ENCODE results near the gene IQSEC1. TPM values are rescaled to one million over a fixed set of nuclear protein-coding genes. Genes with fewer than 3 reads are reported as not detected.

The IQSEC1 gene
- total RNA-seq, 4 donors from 2014 or later: 56.1 to 99.5 (median 78.2) TPM

DNA sequence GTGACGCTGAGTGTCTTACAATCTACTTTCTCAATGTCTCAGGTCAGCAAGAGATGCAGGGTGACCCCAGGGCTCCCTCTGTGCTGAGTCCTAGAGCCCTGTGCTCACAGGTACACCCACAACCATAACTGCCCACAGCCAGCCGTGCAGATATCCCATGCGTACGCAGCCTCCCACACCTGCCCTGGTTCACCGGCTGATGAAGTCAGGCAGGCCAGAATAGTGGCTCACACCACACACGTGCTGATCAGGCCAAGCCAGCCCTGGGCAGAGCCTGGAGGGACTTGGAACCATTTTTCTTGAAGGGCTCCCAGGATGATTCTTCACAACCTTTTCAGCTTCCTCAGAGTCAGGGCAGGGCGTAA lies 168.3 kb downstream of the IQSEC1 start:
- H3K4me3 ChIP-seq: no peak overlapping the region
- intact Hi-C loops (cut with DNase I): no loop called here
- 84% methylated on average over 5 of the region's 7 CpGs for WGBS
- H3K27ac ChIP-seq (replicated peaks in 1 of 4): no peak overlapping the region
- H3K27me3 ChIP-seq: no peaks in the 10 kb centered on the region
- peaks cover 0 to 5% (median 0%) of the 10 kb centered on the region in 4 donors for H3K4me1 ChIP-seq
- no peaks in the 10 kb centered on the region for H3K9me3 ChIP-seq
- TF ChIP-seq EP300 (IDR thresholded peaks at IDR 0.05): no peak
- TF ChIP-seq, protein P1, sequence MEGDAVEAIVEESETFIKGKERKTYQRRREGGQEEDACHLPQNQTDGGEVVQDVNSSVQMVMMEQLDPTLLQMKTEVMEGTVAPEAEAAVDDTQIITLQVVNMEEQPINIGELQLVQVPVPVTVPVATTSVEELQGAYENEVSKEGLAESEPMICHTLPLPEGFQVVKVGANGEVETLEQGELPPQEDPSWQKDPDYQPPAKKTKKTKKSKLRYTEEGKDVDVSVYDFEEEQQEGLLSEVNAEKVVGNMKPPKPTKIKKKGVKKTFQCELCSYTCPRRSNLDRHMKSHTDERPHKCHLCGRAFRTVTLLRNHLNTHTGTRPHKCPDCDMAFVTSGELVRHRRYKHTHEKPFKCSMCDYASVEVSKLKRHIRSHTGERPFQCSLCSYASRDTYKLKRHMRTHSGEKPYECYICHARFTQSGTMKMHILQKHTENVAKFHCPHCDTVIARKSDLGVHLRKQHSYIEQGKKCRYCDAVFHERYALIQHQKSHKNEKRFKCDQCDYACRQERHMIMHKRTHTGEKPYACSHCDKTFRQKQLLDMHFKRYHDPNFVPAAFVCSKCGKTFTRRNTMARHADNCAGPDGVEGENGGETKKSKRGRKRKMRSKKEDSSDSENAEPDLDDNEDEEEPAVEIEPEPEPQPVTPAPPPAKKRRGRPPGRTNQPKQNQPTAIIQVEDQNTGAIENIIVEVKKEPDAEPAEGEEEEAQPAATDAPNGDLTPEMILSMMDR (IDR thresholded peaks at IDR 0.05): no peak
- TF ChIP-seq POLR2AphosphoS5 (IDR thresholded peaks at IDR 0.05): no peak
- TF ChIP-seq POLR2A (IDR thresholded peaks at IDR 0.05; ENCODE audit: low read depth): no peak
- DNase-seq (ENCODE audit: extremely low spot score): no peak
- H3K36me3 ChIP-seq: peaks cover 42 to 97% (median 87%) of the 10 kb centered on the region in 4 donors

DNA sequence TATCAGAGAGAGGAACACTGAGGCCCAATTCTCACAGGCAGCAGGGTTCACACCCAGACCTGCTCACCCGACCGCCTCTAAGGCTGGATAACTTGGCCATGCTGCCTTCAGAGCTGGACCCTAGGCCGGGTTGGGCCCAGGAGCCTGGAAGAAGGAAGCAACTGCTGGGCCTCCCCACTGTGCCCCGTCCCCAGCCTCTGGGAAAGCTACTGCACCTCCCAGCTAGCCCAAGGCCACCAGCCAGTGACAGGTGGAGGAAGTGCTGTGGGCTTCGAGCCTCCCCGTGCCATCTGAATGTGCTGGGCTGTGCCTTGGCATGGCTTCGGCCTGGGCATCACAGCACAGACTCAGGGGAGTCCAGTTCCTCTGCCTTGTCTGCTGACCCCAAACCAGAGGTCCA lies 169.3 kb downstream of the IQSEC1 start:
- H3K27me3 ChIP-seq: no peaks in the 10 kb centered on the region

DNA sequence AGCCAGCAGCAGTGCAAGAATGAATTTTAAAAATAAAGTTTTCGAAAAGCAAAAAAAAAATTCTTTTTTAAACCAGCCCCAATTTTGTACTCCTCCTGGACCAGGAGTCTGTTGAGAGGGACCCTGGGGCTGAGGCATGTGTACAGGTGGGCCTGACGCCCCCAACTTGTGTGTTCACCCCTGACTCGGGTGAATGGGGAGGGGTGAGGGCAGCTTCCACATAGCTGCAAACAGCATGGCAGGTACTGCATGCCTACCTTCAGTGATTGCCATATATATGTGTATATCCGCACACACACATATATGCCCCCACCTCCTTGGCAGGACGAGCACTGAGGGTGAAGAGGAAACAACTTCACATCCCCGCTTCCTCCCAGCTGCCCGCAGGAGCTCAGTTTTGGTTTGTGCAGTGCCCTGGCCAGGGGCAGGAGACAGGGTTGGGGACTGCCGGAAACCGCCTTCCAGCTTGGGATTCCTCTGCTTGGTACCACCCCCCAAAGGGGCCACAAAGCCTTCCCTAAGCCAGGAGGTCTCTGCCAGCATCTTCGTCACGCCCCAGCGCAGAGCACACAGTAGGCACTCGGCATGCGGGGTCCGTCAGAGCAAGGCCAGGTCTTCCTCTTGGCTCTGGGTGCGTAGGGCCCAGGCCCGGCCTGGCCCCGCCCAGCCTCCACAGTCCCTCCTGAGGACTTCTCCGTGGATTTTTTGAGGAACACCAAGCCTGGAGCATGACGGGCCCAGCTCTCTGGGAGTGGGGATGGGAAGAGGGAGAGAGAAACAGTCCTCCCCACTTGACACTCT lies 170.0 kb downstream of the IQSEC1 start:
- intact Hi-C loops (cut with DNase I): no loop called here
- WGBS: 80% methylated on average over 16 of the region's 20 CpGs

More for the DNA sequence above, 169.3 kb downstream of the IQSEC1 start:
- intact Hi-C loops (cut with DNase I): no loop called here
- H3K4me1 ChIP-seq: peaks cover 0 to 5% (median 0%) of the 10 kb centered on the region in 4 donors
- no peak overlapping the region for H3K27ac ChIP-seq (replicated peaks in 1 of 4)
- peaks cover 37 to 97% (median 87%) of the 10 kb centered on the region in 4 donors for H3K36me3 ChIP-seq
- no peak for DNase-seq (ENCODE audit: extremely low spot score)
- H3K9me3 ChIP-seq: no peaks in the 10 kb centered on the region
- WGBS: no CpG with 5 or more reads among the region's 7 CpGs
- no peak overlapping the region for H3K4me3 ChIP-seq
- no peak for TF ChIP-seq POLR2A (IDR thresholded peaks at IDR 0.05; ENCODE audit: low read depth)
- TF ChIP-seq, protein P1 (IDR thresholded peaks at IDR 0.05): no peak
- no peak for TF ChIP-seq EP300 (IDR thresholded peaks at IDR 0.05)
- no peak for TF ChIP-seq POLR2AphosphoS5 (IDR thresholded peaks at IDR 0.05)

DNA sequence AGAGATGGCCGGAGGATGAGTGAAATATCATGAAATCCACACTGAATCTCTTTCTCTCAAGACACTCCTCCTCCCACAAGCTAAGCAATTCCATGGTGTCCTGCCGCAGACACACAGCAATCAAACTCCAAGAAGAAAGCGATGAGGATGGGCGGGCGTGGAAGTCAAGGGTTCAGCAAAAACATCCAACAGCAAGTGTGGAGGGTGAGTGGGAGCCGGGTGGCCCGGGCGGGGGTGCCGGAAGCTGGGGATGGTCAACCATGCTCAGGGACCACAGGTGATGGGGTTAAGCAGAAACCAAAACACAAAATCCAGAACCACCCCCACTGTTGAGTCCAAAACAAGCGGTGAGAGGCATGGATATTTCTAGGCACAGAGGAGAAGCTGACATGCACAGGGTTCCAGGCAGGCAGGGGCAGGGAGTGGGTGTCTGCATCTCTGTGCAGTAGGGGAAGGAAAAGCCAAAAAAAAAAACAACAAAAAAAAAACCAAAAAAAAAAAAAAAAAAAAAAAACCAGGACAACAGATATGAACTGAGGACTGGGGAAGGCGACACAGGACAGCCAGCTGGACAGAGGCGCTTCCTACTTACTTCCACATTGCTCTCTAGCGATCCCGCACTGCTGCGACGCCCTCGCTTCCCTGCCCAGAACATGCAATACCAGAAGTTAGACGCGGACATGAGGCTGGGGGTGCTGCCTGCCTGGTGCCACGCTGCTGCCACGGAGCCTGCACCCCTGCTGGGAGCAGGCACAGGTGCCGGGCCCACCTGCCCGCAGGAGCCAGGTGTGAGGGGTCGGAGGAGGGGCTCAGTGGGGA lies 170.8 kb downstream of the IQSEC1 start:
- intact Hi-C loops (cut with DNase I): no loop called here
- TF ChIP-seq EP300 (IDR thresholded peaks at IDR 0.05): no peak
- TF ChIP-seq POLR2AphosphoS5 (IDR thresholded peaks at IDR 0.05): no peak
- no peak for TF ChIP-seq POLR2A (IDR thresholded peaks at IDR 0.05; ENCODE audit: low read depth)
- TF ChIP-seq, protein P1 (IDR thresholded peaks at IDR 0.05): no peak
- H3K27ac ChIP-seq (replicated peaks in 1 of 4): no peak overlapping the region

More for the DNA sequence above, 170.0 kb downstream of the IQSEC1 start:
- Histone ChIP-seq H3K4me3 (no peak overlapping the region), H3K27ac (replicated peaks in 1 of 4) (no peak overlapping the region), H3K9me3 (no peaks in the 10 kb centered on the region), H3K4me1 (peaks cover 0 to 5% (median 0%) of the 10 kb centered on the region in 4 donors), H3K36me3 (peaks cover 31 to 97% (median 87%) of the 10 kb centered on the region in 4 donors), H3K27me3 (no peaks in the 10 kb centered on the region)
- no peak for DNase-seq (ENCODE audit: extremely low spot score)
- no peak for TF ChIP-seq EP300 (IDR thresholded peaks at IDR 0.05)
- TF ChIP-seq POLR2A (IDR thresholded peaks at IDR 0.05; ENCODE audit: low read depth): no peak
- TF ChIP-seq, protein P1 (IDR thresholded peaks at IDR 0.05): no peak
- TF ChIP-seq POLR2AphosphoS5 (IDR thresholded peaks at IDR 0.05): no peak

More for the DNA sequence above, 170.8 kb downstream of the IQSEC1 start:
- Histone ChIP-seq H3K36me3 (peaks cover 23 to 94% (median 79%) of the 10 kb centered on the region in 4 donors), H3K4me3 (no peak overlapping the region), H3K27me3 (no peaks in the 10 kb centered on the region), H3K9me3 (no peaks in the 10 kb centered on the region), H3K4me1 (peaks cover 0 to 5% (median 3%) of the 10 kb centered on the region in 4 donors)
- no peak for DNase-seq (ENCODE audit: extremely low spot score)
- 86% methylated on average over 24 of the region's 24 CpGs for WGBS
